Measurements from ENCODE around the gene ZFYVE28. TPM values are rescaled to one million over a fixed set of nuclear protein-coding genes. Genes with fewer than 3 reads are reported as not detected.
A peak's percentile ranks its signal among the peaks of the same experiment; 100 is the strongest.

The ZFYVE28 gene
- total and polyA plus RNA-seq, 9 donors: 1.3 to 12.1 (median 8.6) TPM

DNA sequence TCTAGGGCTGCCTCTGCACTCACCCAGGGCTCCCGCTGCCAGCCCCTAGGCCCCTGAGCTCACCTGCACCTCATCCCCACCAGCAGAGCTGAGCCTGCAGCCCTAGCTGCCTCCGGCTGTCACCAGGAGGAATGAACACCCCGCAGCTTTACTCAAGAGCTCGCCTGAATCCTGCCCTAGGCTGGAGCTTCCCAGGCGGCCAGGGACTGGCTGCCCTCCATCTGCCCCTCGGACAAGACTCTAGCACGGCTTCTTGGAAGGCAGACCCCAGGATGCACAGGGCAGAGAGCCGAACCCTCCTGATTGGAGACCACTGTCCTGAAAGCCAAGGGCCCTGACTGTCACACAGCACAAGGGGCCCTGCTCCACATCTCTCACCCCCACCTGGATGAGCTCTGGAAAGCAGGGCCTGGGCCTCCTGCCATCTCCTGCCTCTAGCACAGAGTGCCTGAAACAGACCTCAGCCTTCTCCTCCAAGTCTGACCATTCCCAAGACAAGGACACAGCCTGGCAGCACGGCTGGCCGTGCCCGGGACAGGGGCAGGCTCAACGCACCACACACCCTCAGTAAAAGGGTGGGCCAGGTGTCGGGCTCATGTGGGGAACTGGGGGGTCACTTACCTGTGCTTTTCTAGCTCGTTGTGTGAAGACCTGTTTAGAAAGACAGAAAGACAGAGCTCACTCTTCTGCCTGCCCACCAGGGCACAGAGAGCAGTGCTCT is 160.9 kb downstream of the ZFYVE28 start:
- intact Hi-C loops (cut with DNase I): loop anchor here in 2 of 4 donors (5.0 to 10.0 kb wide), 2 partner anchors 160 to 277 kb away; partner anchors contain the start of genes CFAP99 (in 1 of the 2), FAM193A (in 1 of the 2) and ZFYVE28 (in 1 of the 2)
- Histone ChIP-seq H3K4me3 (no peak overlapping the region), H3K36me3 (no peaks in the 10 kb centered on the region), H3K9me3 (no peaks in the 10 kb centered on the region), H3K4me1 (ENCODE audit: insufficient read depth) (peaks cover 21% of the 10 kb centered on the region), H3K27ac (peak overlapping the region in 1 of 2 donors; percentile 71), H3K27me3 (no peaks in the 10 kb centered on the region)
- peak; percentile 18 to 54 (median 33) for DNase-seq
- WGBS, 3 donors: 55 to 70% (median 55%) methylated on average over 13 to 14 of the region's 14 CpGs
- TF ChIP-seq EP300 (IDR thresholded peaks at IDR 0.05): no peak
- TF ChIP-seq, protein P1, sequence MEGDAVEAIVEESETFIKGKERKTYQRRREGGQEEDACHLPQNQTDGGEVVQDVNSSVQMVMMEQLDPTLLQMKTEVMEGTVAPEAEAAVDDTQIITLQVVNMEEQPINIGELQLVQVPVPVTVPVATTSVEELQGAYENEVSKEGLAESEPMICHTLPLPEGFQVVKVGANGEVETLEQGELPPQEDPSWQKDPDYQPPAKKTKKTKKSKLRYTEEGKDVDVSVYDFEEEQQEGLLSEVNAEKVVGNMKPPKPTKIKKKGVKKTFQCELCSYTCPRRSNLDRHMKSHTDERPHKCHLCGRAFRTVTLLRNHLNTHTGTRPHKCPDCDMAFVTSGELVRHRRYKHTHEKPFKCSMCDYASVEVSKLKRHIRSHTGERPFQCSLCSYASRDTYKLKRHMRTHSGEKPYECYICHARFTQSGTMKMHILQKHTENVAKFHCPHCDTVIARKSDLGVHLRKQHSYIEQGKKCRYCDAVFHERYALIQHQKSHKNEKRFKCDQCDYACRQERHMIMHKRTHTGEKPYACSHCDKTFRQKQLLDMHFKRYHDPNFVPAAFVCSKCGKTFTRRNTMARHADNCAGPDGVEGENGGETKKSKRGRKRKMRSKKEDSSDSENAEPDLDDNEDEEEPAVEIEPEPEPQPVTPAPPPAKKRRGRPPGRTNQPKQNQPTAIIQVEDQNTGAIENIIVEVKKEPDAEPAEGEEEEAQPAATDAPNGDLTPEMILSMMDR (IDR thresholded peaks at IDR 0.05): no peak
- TF ChIP-seq POLR2A (IDR thresholded peaks at IDR 0.05): no peak

DNA sequence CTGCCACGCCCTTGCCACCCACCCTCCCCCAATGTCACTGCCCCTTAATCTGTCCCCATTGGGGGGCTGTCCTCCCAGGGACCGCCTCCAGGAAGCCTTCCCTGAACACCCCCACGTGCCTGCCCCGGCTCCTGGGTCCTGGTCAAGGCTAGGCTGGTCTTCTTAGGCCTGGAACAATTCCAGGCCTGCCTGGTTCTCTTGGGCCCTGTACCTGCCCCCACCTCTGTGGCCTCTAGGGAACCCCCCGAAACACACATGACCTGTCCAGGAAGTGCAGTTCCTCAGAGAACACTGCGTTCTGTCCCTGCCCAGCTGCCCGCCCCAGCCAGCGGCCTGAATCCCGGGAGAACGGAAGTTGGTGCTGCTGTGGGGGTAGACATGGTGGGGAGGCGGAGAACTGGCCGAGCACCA is 161.7 kb downstream of the ZFYVE28 start:
- no peak overlapping the region for H3K4me3 ChIP-seq
- H3K36me3 ChIP-seq: no peaks in the 10 kb centered on the region
- TF ChIP-seq EP300 (IDR thresholded peaks at IDR 0.05): no peak
- TF ChIP-seq, protein P1 (IDR thresholded peaks at IDR 0.05): no peak
- intact Hi-C loops (cut with DNase I): loop anchor here in 2 of 4 donors (5.0 to 10.0 kb wide), 2 partner anchors 161 to 278 kb away; partner anchors contain the start of genes CFAP99 (in 1 of the 2), FAM193A (in 1 of the 2) and ZFYVE28 (in 1 of the 2)
- 35 to 37% (median 36%) methylated on average over 12 of the region's 12 CpGs for WGBS, 3 donors
- H3K27me3 ChIP-seq: no peaks in the 10 kb centered on the region
- peaks cover 21% of the 10 kb centered on the region for H3K4me1 ChIP-seq (ENCODE audit: insufficient read depth)
- DNase-seq: peak; percentile 37 to 69 (median 47)
- no peaks in the 10 kb centered on the region for H3K9me3 ChIP-seq
- H3K27ac ChIP-seq: peak overlapping the region; percentile 58 to 71

DNA sequence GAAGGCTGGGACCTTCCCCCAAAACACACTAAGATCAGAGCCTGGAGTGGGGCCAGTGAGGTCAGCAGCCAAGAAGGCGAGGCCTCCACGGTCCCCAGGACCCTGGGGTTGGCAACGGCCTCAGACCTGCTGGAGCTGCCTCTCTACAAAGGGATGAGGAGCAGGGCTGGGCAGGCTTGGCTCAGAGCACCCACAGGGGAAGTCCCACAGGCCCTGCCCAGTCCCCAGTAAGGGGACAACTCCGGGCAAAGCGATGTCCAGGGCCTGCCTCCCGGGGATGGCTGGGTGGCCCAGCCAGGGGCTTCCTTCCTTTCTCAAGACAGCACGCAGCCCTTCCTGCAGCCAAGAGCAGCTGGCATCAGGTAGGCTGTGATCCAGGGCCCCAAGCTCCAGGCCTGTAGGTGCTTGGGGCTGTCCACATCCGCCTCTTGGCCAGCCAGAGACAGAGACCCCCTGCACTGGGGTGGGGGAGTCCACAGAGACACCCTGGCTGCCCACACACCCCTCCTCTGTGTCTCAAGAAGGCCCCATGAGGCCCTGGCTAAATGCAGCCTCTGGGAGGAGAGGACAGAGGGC is 162.2 kb downstream of the ZFYVE28 start:
- WGBS, 3 donors: 21 to 40% (median 36%) methylated on average over 4 to 8 of the region's 8 CpGs
- peak; percentile 34 to 71 (median 59) for DNase-seq
- Histone ChIP-seq H3K9me3 (no peaks in the 10 kb centered on the region), H3K27ac (peak overlapping the region; percentile 58 to 71), H3K36me3 (no peaks in the 10 kb centered on the region), H3K4me1 (ENCODE audit: insufficient read depth) (peaks cover 21% of the 10 kb centered on the region), H3K4me3 (peak overlapping the region; percentile 26), H3K27me3 (no peaks in the 10 kb centered on the region)
- intact Hi-C loops (cut with DNase I): loop anchor here in 2 of 4 donors (5.0 to 10.0 kb wide), 2 partner anchors 161 to 279 kb away; partner anchors contain the start of genes CFAP99 (in 1 of the 2), FAM193A (in 1 of the 2) and ZFYVE28 (in 1 of the 2)
- TF ChIP-seq, protein P1 (IDR thresholded peaks at IDR 0.05): no peak
- TF ChIP-seq EP300 (IDR thresholded peaks at IDR 0.05) (no peak), POLR2A (IDR thresholded peaks at IDR 0.05) (no peak)

DNA sequence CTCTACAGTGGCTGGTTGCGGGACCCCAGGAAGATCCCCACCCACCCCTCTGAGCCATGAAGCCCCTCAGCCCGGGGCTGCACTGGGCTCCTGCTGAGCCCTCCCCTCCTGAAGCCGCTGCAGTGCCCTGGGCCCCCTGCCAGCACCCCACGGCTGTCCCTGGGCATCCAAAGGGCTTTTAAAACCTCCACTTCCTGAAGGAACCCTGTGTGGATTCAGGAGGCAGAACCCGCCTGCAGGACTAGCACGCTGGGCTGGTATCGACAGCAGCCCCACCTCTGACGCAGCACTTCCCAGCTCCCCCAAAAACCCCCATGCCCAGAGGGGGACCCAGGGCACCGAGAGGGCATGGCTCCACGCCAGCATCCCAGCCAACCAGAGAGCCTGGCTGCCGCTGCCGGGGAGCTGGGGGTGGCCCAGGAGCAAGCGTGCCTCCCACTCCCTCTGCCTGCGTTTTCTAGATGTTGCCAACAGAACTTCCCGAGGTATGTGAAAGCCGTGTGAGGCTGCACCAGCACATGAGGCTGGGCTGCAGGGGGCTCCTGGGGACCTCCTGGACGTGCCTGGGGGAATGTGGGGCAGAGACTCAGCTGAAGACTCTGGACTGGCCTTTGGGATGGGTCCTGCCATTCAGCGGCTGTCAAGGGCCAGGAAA is 162.8 kb downstream of the ZFYVE28 start:
- peak overlapping the region; percentile 26 for H3K4me3 ChIP-seq
- no peaks in the 10 kb centered on the region for H3K9me3 ChIP-seq
- H3K27ac ChIP-seq: peak overlapping the region; percentile 58 to 71
- DNase-seq: peak; percentile 39 to 81 (median 71)
- H3K36me3 ChIP-seq: no peaks in the 10 kb centered on the region
- peaks cover 21% of the 10 kb centered on the region for H3K4me1 ChIP-seq (ENCODE audit: insufficient read depth)
- intact Hi-C loops (cut with DNase I): loop anchor here in 2 of 4 donors (5.0 to 10.0 kb wide), 2 partner anchors 162 to 279 kb away; partner anchors contain the start of genes CFAP99 (in 1 of the 2), FAM193A (in 1 of the 2) and ZFYVE28 (in 1 of the 2)
- WGBS, 3 donors: 9 to 21% (median 19%) methylated on average over 11 to 18 of the region's 18 CpGs
- TF ChIP-seq EP300 (IDR thresholded peaks at IDR 0.05): no peak
- no peak for TF ChIP-seq POLR2A (IDR thresholded peaks at IDR 0.05)
- TF ChIP-seq, protein P1 (IDR thresholded peaks at IDR 0.05): no peak
- H3K27me3 ChIP-seq: no peaks in the 10 kb centered on the region

Data from ovary (tissue), 9 donors.